HL-60/S4 treated with phorbol 12-myristate 13-acetate at 8.2 ng/mL for 4 days and 3 days (cell line): ENCODE data around the gene TRNAU1AP.
"Not testable (repeated sequence)": the region's sequence is repeated elsewhere in the genome, so short reads cannot be mapped to it uniquely, and the experiment has no call there.

Experiments used
- in situ Hi-C: fragments of 300-500 bp; cut with MboI; formaldehyde crosslinking; loops from 2 replicates; pipeline ENCODE4 v1.15.0; 2022; ENCODE audit warnings: low sequenced_read_pairs

TRNAU1AP gene

DNA sequence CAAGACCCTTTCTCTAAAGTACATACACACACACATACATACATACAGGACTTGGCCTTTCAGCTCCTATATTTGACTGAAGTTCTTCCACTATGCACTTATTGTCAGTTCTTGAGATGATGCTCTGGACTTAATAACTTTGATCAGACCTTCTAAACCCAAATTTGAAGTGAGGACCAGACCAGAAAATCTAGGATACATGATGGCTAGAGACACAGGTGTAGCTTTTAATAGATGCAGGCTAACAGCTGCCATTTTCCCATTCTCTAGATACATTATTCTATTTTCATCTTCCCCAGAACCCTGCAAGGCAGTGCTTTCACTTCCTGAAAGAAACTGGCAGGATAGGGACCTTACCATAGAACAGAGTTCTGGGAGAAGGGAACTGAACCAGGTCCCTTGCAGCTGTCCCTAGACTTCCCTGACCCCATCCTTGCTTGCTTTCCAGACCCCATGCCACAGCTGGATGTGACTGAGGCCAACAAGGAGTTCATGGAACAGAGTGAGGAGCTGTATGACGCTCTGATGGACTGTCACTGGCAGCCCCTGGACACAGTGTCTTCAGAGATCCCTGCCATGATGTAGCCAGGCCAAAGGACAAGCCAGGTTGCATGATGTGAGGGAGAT is 24.3 kb downstream of the TRNAU1AP start:
- in situ Hi-C loops: no loop called here

DNA sequence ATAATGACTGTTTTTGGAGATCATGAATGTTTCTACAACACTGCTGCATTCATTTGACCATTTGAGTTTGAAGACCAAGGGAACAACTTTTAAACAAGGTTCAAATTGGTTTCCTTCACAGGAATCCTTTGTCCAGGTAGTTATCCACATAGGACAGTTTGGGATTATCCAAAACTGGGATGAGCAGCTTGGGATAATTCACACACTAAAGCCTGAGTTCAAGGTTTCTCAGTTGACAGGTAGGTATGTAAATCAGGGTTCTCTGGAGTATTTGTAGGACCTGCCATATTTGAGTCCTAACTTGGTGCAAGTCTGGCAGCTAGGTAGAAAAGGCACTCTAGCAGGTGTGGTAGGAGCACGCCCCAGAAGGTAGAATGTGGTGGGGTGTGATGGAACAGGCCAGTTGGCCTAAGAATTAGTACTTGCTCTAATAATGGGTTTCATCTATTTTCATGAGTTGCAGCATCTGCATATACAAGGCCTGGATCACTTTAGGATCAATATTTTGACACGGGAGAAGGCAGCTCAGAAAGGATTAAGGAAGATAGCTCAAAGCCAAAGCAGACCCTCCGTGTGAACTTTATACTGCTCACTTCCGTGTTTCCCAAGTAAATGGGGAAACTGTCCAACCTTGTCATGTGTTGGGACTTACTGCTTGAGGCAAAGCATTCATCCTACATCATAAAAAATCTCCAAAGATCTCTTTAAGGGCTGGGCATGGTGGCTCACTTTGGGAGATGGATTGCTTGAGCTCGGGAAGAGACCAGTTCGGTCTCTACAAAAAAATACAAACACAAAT is 25.1 kb downstream of the TRNAU1AP start:
- in situ Hi-C loops: no loop called here

DNA sequence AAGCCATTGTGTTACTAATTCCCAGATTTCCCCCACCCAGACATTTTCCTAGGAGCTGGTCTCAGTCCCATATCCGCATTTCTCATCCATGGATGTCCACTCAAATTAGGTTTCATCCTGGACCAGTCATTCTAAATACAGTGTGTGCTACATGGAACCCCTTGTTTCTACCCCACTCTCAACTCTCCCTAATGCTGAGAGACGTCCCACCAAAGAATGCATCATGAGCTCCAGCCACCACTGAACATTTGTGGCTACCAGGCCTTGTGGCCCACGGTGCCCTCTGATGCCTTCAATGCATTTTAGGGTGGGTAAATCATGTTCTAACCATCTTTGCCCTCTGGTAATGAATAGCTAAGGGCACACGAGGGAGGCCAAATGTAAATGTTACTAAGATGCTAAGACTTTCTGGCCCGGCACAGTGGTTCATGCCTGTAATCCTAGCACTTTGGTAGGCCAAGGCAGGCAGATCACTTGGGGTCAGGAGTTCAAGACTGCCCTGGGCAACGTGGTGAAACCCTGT is 25.9 kb downstream of the TRNAU1AP start:
- in situ Hi-C loops: no loop called here

DNA sequence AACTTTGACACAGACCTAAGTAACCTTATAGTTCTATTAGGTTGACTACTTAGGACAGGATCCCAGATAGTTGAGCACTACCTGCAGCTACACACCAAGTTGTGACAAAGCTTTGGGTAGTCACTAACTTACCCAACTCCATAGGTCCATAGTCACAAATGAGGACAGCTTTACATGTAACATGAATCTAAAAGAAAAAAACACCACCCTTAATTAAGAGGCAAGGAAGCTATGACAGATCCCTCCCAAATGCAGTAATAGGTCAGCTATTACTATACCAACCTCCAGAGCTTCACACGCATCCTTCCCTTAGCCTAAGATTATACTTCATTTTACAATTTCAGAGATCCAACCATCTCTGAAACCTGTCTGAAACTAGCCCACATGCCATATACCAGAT is 26.5 kb downstream of the TRNAU1AP start:
- in situ Hi-C loops: no loop called here

DNA sequence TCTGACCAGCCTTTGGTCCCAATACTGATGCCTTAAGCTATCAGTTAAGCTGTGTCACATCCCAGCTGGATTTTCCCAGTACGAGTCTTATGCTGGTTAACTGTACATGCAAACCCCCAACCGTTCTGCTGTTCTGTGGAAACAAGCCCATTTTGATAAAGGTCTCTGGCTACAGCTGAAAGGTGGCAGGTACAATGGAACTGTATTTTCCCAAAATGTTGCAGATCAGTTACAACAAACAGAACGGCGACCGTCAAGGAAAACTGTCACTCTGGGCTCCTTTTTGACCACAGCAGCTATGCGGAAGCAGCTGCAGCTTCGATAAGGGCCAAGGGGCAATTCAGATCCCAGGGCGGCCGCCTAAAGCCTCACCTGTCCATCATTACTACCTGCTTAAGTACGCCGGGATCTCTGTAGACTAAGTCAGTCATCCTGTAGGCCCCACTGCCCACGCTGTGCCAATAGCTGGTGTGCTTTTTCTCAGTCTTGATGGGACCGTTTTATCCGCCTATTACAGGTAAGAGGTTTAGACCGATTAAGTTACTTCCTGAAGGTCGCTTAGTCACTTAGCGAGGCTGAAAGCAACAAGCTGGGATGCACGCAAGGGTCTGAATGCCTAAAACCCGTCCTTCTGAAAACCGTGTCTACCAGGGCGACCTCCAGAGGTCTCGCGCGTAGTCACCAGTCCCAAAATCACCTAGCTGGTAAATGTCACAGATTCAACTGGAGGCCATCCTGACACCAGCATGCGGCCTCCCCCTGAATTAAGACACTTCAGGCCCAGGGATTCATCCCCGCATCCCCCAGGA is 28.0 kb downstream of the TRNAU1AP start:
- in situ Hi-C loops: no loop called here

DNA sequence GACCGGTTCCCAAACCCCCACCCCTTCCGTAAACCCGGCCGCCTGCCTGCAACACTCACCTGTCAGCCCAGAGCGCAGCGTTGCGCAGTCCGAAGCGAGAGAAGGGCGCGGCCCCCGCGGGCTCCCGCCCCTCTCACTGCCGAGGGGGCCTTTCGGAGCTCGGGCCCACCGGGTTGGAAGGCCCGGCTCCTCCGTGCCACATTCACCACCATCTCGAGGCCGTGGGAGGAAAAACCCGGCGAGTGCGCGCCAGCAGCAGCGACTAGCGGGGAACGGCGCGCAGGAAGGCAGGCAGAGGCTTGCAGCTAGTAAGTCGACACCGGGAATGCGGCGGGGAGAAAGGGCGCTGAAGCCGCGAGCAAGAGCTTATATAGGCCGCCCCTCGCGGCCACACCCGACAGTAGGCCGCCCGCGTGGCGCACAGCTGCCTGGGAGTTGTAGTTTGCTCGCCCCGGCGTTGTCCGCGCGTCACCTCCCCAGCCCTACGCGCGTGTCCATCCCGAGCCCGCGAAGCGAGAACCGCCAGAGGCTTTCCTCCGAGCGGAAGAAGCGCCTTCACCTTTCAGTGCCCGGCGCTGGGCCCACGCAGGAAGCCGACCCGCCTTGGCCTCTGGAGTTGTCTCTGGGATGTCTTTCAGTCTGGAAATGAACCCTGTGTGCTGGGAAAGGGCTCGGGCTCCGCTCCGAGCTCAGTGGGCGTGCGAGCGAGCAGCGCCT is 28.8 kb downstream of the TRNAU1AP start:
- in situ Hi-C loops: no loop called here

DNA sequence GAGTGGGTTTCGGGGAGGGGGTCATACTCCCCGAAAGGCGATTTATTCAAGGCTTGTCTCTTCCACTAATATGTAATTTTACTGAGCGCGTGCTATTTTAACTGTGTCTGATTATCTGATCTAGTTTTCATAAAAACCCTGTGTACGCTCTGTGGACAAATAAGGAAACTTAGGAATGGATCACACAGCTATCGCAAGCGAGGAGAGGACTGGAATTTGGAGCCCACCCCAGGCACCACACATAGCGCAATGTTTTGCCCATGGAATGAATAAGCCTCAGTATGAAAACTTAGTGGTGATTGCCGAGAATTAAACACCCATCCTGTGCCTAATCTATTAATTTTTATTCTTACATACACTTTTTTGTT is 29.3 kb downstream of the TRNAU1AP start:
- in situ Hi-C loops: no loop called here

DNA sequence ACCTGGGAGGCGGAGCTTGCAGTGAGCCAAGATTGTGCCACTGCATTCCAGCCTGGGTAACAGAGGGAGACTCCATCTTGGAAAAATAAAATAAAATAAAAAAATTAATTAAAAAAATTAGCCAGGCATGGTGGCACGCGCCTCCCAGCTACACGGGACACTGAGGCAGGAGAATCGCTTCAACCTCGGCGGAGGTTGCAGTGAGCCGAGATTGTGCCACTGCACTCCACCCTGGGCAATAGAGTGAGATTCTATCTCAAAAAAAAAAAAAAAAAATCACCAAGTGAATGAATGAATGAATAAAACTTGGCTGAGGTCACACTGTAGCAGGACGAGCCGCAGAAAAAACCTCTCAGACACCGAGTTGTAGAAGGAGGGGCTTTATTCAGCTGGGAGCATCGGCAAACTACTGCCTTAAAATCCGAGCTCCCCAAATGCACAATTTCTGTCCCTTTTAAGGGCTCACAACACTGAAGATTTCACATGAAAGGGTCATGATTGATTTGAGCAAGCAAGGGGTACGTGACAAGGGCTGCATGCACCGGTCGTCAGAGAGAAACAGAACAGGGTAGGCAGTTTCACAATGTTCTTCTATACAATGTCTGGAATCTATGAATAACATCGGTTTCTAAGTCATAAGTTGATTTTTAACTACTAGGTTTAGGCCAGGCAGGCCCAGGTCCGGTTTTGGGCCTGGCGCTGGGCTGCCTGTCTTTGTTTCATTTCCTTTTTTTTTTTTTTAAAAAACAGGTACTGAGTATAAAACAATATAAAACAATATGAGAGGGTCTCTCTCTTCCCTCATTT is 33.9 kb downstream of the TRNAU1AP start:
- in situ Hi-C loops: not testable (repeated sequence)

DNA sequence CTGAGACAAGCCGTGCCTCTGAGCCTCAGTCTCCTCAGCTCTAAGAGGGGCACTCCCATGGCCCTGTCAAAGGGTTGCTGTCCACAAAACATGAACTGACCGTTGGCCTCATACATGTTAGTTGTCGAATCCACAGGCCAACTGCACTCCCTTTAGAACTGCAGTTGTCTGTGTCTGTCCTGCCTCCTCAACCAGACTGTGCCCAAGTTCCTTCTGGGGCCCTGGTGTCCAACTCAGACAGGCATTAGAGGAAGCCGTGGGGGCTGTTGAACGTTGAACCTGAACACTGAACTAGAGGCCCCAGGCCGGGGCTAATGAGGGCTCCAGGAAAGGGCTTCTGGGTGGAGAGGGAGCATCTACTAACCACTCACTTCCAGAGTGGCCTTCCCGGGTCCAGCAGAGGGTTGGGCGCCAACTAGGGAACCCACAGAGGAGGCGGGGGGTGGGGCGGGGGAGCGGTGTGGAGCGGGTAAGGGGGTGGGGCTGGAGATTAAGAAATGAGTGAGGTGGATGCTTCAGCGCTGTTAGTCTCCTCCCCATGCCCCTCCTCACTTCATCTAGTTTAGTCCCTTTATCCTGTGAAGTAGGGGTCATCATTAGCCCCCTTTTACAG is 38.9 kb downstream of the TRNAU1AP start, which contains the start of gene RAB42:
RAB42 (plus strand) TSS at position 558 of the 613 bp plus-strand sequence. CDS start 247 bp downstream, outside the sequence.
- in situ Hi-C loops: no loop called here

DNA sequence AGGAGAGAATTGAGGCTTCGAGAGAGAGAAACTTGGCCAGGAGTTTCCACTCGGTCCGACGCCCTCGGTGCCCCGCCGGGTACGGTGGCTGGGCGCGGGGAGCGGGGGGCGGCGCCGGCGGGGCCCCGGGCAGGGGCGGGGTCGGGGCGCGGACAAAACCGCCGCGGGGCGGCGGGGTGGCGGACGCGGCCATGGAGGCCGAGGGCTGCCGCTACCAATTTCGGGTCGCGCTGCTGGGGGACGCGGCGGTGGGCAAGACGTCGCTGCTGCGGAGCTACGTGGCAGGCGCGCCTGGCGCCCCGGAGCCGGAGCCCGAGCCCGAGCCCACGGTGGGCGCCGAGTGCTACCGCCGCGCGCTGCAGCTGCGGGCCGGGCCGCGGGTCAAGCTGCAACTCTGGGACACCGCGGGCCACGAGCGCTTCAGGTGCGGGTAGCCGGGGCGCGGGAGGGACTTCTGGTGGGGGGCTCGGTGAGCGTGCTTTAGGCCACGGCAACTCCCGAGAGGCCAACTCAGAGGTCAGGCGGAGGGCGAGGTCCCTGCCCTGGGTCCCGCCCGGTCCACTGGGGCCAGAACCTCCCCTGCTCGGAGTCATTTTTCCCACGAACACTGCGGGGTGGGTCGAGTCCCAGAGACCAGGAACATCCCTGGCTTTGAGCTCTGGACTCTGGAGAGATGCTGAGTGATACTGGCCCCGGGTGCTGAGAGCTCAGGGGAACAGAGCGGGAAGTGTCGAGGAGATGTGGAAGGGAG is 39.6 kb downstream of the TRNAU1AP start:
- in situ Hi-C loops: no loop called here

DNA sequence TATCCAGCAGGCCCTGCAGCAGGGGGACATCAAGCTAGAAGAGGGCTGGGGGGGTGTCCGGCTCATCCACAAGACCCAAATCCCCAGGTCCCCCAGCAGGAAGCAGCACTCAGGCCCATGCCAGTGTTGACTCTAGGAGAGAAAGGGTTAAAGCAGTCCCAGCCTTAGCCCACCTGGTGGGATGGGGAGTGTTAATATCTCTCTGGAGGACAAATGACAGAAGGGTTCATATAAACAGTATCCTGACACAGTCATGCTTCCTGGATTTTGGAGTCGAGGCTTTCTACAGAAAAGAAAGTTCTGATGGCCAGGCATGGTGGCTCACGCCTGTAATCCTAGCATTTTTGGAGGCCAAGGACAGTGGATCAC is 41.1 kb downstream of the TRNAU1AP start:
- in situ Hi-C loops: not testable (repeated sequence)

DNA sequence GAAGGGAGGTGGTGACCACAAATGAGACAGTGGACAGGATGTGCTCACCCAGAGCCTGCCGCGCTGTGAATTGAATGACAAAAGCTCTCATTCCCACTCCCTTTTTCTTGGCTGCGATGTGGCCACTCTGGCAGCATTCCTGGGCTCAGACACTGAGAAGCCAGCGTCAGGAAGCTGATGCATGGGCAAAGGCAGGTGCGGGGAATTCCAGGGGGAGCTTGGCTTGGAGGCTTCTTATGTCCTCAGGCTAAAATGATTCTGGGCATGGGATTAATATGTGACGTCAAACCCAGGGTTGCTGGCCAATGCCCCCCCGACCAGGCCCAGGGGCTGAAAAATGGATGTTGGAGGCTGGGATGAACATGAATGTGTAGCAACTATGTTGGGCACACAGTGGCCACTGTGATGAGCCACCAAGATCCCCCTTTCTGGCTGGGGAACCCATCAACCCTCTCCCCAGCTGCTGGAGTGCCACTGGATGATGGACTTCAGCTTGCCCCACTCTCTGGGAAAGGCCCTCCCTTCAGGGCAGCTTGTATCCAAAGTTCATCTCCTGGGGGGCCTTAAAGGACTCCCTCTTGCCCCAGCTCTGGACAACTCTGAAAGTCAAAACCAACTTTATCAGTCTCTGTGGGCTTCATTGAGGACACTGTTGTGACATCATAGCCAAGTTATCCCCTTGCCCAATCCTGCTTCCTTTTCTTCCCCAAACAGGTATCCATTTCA is 42.0 kb downstream of the TRNAU1AP start:
- in situ Hi-C loops: not testable (repeated sequence)

DNA sequence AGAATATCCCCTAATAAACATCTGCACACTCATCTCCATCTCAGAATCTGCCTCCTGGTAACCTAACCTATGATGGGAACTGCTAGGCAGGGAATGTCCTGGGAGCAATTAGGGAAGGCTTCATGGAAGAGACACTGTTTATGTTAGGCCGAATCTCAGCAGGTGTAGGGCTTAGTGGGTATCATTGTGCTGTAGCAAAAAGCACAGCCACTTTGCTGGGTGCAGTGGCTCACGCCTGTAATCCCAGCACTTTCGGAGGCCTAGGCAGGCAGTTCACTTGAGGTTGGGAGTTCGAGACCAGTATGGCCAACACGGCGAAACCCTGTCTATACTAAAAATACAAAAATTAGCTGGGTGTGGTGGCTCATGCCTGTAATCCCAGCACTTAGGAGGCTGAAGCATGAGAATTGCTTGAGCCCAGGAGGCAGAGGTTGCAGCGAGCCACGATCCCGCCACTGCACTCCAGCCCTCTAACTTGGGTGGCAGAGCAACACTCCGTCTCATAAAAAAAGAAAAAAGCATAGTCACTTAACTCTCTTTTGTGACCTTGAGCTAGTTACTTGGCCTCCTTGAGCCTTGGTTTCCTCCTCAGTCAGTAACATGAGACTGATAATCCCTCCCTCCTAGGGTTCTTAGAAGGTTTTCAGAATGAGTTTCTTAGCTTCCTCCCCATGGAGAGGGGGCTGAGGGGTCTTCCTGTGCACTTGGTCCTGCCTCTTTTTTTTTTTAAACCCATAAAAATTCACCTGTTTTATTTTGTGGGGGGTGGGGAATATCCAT is 42.7 kb downstream of the TRNAU1AP start:
- in situ Hi-C loops: no loop called here

DNA sequence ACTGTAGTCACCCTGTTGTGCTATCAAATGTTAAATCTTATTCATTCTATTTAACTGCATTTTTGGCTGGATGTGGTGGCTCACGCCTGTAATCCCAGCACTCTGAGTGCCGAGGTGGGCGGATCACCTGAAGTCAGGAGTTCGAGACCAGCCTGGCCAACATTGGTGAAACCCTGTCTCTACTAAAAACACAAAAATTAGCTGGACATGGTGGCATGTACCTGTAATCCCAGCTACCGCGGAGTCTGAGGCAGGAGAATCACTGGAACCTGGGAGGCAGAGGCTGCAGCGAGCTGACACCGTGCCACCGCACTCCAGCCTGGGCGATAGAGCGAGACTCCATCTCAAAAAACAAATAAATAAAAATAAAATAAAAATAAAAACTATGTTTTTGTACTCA is 43.4 kb downstream of the TRNAU1AP start:
- in situ Hi-C loops: not testable (repeated sequence)

DNA sequence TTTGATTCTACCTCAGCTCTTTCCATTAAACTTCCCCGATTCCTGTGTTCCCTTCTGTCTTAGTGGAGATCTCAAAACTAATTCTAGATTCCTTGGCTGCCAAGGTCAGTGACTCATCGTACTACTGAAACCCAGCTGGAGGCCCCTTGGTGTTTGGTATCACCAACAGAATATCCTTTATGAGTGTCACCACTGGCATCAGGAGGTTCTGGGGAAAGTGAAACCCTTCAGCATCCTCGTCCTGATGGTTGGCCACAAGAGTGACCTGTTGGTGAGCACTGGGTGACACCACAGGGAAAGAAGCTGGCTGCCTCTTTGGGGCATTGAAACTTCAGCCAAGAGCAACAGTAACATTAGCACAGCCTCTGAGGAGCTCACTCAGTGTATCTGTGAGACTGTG is 48.8 kb downstream of the TRNAU1AP start:
- in situ Hi-C loops: loop anchor here (25.0 kb wide), 1 partner anchor 214 kb away; no protein-coding TSS in a partner anchor

DNA sequence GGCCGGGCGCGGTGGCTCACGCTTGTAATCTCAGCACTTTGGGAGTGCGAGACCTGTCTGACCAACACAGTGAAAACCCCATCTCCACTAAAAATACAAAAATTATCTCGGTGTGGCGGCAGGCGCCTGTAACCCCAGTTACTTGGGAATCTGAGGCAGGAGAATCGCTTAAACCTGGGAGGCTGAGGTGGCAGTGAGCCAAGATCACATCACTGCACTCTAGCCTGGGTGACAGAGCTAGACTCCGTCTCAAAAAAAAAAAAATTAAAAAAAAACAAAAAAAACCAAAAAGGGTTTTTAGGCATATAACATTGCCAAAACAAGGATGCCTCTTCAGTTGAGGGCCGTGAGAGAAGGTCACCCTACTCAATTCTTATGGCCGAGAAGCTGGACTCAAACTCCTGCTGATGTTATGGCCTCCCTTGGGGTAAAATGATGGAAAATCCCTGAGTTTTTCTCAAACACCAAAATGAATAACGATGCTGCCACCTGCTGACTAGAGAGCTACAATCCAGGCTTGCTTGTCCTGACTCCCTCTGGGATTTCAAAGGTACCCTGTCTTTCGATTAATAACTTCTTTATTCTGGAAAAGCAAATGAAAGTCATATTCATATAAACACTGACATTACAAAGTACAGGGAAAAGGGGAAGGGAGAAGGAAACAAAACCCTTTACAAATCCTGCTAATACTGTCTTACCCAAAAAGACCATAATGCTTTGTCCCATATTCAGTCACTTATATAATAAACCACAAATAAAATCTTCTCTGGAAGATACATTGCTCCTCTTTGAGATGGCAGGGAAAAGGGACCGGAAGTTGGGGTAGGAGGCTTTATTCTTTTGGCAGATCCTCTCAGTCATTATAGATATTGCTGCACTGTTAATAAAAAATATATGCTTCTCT is 49.9 kb downstream of the TRNAU1AP start:
- in situ Hi-C loops: loop anchor here (25.0 kb wide), 1 partner anchor 215 kb away; no protein-coding TSS in a partner anchor
